ENCODE measurements around the gene ALDH3A2.
"Not testable (repeated sequence)": the region's sequence is repeated elsewhere in the genome, so short reads cannot be mapped to it uniquely, and the experiment has no call there.

Gene ALDH3A2

DNA sequence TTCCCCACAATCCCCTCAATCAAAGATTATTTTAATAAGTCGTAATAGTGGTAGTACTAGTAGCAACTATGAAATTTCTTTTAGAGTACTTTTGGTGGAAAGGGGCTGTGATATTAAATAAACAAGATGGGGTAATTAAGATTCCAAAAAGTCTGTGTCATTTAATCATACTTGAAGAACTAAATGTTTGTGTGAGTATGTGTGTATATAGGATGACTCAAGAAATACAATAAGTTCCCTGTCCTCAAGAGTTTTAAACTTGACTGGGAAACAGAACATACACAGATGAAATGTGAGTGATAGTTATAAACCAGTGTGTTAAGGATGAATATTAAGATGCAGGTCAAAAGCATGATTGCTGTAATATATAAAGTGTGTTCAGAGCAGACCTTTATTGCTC lies 2.3 kb downstream of the ALDH3A2 start:
- DNase-seq (ENCODE audit: low read depth) = no peak

DNA sequence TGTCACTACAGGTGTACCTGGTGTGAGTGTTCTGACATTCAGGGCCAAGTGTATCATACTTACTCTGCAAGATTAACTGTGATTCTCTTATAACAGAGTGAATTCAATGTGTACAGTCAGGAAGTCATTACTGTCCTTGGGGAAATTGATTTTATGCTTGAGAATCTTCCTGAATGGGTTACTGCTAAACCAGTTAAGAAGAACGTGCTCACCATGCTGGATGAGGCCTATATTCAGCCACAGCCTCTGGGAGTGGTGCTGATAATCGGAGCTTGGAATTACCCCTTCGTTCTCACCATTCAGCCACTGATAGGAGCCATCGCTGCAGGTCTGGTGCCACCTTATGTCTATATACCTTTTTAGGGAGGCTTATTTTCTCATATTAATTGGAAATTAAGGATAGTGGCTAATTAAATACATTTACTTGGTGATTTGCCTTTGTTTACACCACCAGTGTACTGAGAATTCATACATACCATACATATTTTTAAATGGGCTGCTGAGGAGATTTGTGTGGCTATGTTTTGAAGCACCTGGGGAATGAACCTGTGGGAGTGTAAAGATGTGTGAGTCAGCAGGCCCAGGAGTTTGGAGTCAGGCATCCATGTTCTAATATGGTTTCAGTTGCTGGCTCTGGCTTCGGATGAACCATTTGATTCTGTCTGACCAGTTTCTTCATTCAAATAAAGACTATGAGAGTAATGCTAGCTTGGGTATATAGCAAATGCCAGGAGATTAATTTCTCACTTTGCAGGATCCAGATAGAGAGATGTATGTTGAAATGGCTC lies 3.1 kb downstream of the ALDH3A2 start:
- DNase-seq (ENCODE audit: low read depth) = no peak

DNA sequence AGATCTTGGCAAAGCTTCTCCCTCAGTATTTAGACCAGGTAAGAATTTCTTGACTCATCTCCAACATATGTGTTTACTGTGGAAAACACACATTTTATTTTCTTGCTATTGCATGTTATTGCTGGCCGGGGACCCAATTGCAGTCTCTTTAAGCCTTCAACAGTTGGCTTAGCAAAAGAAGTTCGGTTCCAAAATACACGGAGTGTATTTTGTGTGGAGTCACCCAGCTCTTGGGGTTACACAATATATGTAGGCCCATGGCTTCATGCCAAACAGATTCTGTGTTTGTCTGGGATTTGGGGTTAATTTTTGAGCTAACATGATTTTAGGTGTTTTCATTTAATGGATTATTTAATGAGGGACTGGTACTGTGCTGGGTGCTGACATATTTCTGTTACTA lies 4.0 kb downstream of the ALDH3A2 start:
- no peak for DNase-seq (ENCODE audit: low read depth)

DNA sequence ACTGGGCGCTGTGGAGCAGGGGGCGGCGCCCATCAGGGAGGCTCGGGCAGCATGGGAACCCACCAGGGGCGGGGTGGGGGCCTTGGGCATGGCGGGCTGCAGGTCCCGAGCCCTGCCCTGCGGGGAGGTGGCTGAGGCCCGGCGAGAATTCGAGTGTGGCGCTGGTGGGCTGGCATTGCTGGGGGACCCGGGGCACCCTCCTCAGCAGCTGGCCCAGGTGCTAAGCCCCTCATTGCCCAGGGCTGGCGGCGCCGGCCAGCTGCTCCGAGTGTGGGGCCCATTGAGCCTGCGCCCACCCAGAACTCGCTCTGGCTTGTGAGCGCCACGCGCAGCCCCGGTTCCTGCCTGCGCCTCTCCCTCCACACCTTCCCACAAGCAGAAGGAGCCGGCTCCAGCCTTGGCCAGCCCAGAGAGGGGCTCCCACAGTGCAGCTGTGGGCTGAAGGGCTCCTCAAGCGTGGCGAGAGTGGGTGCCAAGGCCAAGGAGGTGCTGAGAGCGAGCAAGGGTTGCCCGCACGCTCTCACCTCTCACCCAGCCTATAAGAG lies 5.9 kb downstream of the ALDH3A2 start:
- DNase-seq (ENCODE audit: low read depth) = no peak

DNA sequence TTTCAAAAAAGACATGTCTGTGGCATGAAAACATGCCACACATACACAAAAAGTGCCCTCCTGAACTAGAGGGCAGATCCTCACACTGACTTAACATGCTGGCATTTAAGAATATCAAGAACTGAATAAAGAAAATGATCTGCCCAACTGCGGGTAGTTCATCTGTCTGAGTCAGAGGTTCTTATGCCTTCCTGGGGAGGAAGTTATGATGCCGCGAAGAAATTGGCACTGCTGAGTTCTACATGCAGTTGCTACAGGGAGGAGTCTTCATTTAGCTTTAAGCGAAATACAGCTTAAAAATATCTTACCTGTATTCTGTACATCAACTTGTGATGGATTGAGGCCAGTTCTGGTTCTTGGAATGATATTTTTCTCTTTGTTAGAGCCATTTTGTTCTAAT lies 6.3 kb downstream of the ALDH3A2 start:
- no peak for DNase-seq (ENCODE audit: low read depth)

DNA sequence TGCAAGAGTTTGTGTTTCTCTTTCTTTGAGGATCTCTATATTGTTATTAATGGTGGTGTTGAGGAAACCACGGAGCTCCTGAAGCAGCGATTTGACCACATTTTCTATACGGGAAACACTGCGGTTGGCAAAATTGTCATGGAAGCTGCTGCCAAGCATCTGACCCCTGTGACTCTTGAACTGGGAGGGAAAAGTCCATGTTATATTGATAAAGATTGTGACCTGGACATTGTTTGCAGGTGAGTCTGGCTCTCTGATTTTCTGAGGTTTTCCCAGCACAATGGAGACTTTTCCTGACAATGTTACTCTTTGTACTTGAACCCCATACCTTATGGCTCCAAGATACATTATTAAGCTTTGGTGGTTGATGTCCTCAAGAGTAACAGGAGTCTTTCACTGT lies 7.8 kb downstream of the ALDH3A2 start:
- DNase-seq (ENCODE audit: low read depth) = no peak

DNA sequence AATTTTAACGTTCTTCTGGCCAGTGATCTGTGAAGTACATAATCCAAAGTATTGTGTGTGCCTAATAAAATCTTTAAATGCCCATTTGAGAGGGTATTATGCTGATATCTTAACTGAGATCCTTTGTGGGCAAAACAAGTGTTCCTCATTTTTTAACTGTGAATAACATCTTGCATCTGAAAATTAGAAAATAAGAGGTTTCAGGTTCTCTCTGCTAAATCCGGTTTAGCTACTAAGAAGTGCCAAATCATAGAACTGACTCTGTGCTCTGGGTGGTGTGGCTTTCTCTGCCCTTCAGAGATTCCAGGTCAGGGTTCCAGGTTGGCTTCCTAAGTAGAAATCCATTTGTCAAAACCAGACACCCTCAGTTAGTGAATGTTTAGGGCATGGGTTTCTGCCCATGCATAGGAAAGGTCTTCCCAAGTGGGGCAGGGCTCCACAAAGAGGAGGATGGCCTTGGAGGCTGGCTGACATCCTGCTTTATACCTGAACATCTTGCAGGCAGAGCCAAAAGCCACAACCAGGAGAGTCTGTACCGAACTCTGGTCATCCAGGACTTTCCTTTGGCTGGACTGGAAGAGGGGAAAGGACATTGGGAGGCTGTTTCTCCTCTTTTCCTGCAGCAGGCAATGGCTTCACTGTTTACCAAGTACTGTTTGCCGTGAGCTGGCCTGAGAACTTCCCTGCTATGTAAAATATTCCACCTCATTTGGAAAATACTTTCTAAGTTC lies 8.5 kb downstream of the ALDH3A2 start:
- no peak for DNase-seq (ENCODE audit: low read depth)

DNA sequence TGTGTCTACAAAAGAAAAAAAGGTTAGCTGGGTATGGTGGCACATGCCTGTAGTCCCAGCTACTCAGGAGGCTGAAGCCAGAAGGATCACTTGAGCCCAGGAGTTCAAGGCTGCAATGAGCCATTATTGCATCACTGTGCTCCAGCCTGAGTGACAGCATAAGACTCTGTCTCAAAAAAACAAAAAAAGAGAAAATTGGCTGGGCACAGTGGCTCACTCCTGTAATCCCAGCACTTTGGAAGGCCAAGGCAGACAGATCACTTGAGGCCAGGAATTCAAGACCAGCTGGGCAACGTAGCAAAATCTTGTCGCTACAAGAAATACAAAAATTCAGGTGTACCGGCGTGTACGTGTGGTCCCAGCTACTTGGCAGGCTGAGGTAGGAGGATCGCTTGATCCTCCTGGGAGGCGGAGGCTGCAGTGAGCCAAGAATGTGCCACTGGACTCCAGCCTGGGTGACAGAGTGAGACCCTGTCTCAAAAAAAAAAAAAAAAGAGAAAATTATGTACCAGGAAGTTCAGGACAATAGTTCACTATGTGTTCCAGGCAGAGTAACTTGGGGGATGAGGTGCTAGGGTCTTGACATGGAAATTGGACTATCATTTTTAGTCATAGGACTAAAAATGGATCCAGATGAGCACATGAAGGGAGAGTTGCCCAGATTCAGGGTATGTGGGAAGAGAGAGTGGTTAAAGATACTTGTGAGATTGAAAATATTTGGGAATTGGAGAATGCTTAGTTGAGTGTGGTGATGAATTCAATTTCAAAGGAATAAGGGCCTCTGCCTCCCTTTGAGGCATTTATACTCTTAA lies 11.0 kb downstream of the ALDH3A2 start:
- no peak for DNase-seq (ENCODE audit: low read depth)

DNA sequence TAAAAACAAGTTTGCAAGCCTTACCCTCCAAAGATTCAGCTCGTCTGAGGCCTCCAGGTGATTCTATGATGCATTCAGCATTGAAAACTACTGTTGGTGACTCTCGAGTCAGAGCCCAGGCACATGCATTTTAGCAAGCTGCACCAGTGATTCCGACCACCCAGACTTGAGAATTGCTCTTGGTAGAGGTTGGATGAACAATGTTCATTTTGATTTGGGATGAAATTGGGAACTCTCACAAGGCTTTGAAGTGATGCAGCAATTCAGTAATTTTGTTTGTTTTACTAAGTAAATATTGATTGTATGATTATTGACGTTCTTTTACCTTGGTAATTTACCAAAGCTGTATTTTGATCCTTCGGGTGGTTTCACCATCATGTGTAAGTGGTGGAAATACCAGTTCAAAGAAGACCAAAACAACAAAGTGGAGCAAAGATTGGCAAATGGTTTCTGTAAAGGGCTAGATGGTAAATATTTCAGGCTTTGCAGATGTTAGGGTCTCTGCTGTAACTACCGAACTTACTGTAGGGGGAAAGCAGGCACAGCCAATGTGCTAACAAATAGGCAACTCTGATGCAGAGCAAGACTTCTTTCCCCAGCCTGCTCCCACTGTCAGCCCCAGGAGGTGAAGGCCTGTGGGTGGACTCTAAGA lies 11.8 kb downstream of the ALDH3A2 start:
- DNase-seq (ENCODE audit: low read depth) = no peak

DNA sequence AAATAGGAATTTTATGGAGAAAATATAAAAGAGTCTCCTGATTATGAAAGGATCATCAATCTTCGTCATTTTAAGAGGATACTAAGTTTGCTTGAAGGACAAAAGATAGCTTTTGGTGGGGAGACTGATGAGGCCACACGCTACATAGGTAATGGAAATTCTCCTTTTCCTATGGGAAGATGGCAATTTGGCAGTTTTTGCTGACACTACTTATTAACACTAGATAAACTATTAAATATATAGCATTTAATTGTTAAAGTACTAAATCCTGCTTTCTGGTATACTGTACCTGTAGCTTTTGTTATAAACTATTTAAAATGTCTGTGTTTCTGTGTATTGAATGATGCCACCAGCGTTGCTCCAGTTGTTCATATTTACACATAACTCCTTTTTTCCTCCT lies 12.6 kb downstream of the ALDH3A2 start:
- DNase-seq (ENCODE audit: low read depth) = no peak

DNA sequence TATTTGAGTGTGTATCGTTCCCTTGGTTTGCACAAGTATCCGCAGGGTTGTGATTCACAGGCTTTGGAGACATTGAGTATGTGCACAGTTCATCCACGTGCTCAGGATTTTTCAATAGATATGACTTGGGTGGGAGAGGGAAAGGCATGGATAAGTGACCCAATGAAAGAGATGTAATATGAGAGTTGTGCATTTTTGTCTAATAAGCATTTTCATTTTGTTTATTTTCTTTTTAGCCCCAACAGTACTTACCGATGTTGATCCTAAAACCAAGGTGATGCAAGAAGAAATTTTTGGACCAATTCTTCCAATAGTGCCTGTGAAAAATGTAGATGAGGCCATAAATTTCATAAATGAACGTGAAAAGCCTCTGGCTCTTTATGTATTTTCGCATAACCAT lies 14.5 kb downstream of the ALDH3A2 start:
- DNase-seq (ENCODE audit: low read depth) = no peak

DNA sequence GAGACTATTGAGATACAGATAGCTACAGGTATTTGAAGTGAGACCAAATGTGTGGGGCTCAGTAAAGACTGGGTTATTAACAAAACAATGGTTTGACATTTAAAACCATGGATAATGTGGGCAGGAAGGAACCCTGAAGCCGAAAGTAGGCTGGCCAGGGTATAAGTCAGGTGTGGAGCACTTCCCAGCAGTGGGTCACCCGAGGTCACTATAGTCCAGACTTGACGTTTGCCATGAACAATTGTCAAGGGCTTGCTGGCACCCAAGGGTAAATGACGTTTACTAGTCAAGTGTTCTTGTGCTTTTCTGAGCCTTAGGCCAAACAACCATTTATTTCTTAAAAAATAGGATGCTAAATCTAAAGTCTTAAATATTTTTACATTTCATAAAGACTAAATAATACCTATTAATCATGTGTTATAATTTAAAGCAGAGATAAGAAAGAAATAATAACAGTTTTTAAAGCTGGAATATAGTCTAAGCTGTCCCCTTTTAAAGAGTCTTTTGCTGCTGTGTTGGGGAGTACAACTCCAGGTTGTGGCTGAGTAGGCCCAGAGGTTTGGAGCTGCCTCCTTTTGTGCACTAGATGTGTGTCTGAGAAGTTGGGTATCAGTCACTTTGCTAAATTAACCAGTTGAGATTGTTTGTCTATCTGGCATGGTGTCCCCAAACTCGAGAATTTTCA lies 15.7 kb downstream of the ALDH3A2 start:
- DNase-seq (ENCODE audit: low read depth) = no peak

DNA sequence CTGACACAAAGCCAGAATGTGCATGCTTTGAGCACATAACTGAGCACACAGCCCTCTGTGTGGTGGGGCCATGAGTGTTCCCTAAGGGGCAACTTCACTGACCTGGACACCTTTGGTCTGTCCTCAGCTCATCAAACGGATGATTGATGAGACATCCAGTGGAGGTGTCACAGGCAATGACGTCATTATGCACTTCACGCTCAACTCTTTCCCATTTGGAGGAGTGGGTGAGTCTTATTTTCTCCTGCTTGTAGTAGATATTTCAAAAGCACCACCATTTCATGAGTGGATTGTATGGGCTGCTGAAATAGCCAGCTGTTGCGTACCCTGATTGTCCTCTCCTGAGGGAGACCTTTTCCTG lies 16.2 kb downstream of the ALDH3A2 start:
- no peak for DNase-seq (ENCODE audit: low read depth)

DNA sequence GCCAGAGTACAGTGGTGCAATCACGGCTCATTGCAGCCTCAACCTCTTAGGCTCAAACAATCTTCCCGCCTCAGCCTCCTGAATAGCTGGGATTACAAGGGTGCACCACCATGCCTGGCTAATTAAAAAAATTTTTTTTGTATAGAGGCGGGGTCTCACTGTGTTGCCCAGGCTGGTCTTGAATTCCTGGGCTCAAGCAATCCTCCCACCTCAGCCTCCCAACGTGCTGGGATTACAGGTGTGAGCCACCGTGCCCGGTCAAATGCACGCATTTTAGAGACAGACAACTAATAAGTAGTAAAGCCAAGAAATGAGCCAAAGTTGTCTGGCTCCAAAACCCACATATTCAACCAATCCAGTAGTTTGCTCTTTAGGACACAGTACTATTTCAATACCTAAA lies 21.1 kb downstream of the ALDH3A2 start:
- not testable (repeated sequence) for DNase-seq (ENCODE audit: low read depth)

DNA sequence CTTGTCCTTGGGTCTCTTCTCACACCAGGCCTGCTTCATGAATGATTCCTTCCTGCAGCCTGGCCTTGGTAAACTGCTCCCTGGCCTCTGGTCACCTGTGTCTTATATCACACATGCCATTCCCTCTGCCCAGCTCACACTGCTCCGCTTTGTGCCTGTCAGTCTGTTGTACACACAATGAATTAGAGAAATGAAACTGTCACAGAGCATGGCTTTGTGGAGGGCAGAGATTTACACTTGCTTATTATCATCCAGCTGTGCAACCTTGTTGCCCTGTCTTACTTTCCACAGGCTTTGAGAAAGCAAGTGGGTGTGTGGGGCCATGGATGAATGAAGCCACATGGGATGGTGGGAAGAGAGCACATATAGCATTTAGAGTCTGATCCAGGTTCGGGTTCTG lies 22.4 kb downstream of the ALDH3A2 start:
- no peak for DNase-seq (ENCODE audit: low read depth)

DNA sequence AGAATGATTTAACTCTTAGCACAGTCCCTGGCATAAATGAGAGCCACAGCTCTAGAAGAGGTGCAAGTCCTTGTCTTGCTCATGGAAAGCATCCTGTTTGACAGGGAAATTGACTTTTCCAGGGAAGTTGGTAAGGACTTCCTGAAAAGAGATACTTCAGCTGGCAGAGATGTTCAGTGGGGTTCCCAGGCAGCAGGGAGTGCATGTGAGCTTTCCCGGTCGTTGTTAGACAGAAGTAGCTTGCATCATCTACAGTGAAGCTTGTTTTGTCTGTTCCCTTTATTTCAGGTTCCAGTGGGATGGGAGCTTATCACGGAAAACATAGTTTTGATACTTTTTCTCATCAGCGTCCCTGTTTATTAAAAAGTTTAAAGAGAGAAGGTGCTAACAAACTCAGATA lies 22.9 kb downstream of the ALDH3A2 start:
- DNase-seq (ENCODE audit: low read depth) = no peak

DNA sequence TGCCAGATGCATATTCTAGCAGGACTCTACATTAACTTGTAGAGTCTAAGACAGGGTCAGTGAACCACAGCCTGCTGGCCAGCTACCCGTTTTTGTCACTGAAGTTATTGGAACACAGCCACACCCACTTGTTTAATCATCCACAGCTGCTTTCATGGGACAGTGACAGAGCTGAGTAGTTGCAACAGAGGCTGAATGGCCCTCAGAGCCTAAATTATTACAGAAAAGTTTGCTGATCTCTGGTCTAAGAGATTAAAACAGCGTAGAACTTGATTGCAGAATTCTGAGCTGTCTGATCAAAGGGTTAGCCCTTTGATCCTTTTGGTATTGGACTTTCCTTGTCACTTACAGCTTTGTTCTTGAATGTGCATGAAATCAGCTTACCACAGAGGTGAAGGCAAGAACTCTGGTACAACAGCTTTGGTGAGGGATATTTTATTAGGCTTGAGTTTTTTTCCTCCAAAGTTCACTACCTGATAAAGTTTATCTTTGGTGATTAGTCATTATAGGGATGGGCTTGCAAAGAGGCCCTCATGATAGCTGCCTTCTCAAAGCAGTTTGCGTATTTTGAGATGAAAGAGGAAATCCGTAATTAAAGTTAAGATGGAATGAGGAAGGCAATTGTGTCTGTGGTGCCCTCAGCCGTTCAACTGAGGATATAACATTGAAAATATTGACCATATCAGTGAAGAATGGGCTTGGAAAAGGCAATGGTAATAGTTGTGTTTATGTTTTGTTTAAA lies 23.6 kb downstream of the ALDH3A2 start:
- DNase-seq (ENCODE audit: low read depth) = no peak

DNA sequence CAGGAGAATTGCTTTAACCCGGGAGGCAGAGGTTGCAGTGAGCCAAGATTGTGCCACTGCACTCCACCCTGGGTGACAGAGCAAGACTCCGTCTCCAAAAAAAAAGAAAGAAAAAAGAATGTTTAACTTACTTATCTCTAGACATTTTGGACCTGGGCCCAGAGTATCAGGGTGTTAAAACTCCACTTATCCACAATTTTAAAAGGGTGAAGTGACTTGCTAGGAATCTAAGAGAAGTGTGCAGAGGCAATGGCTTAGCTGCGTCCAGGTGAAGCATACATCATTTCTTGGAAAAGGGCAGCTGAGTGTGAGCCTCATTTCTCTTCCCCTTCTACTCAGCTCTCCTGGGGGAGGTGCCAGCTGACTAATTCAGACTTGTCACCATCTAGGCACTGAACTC lies 25.1 kb downstream of the ALDH3A2 start:
- no peak for DNase-seq (ENCODE audit: low read depth)

DNA sequence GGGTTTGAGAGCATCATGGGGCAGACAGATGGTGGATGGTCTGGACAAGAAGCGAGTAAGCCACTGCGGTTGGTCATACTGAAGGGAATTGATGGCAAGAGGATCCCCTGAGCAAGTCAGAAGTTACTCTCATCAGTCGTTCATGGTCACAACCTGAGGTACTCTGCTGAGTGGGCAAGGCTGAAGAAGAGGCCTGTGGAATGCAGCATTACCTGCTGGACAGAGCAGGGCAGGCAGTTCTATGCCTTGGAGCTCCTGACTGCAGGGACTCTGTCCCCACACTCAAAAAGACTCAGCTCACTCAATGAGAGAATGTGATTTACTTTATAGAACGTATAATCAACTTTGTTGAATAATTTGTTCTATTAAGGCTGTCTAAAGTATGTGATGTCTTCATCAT lies 28.3 kb downstream of the ALDH3A2 start:
- DNase-seq (ENCODE audit: low read depth) = no peak

DNA sequence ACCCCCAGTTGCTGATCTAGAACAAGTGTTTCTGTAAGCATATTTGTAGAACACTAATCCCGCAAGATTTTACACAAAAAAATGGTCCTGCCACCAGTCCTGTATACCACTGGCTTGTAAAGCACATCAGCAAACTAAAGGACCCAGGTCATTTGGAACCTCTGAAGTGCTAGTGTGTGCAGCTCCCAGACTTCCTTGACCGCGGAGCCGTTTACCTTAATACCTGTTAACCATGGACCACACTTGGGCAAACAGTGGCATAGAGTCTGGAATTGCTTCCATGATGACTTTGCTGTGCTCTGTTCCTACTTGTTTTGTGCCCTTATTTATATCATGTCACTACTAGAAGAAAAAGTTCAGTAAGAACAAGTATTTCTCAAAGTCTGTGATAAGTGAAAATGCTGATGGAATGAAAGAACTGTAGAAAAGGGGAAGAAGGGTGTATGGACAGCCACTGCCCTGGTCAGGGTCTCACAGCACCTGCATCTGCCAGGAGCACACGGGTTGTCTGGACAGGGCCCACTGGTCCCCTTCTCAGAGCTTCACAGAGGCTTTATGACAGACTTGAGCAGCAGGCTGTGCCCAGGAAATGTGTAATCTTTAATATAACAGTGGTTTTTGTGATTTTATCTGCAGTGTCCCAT lies 29.3 kb downstream of the ALDH3A2 start:
- DNase-seq (ENCODE audit: low read depth) = no peak

Data from stimulated activated CD8-positive, alpha-beta memory T cell treated with anti-CD3 and anti-CD28 coated beads, Interleukin-15, amount 100 ng/mL, for 1 hour (primary cell).